HG02759 (cell line): Measurements from ENCODE around the gene GNG3.
"Not testable (repeated sequence)": the region's sequence is repeated elsewhere in the genome, so short reads cannot be mapped to it uniquely, and the experiment has no call there.

Source experiments
- ATAC-seq: cut with Tn5 transposase; IDR thresholded peaks from one replicate; pipeline ENCODE4 v1.9.1; 2021; ENCODE audit warnings: mild to moderate bottlenecking, moderate library complexity; ENCODE audit not compliant: unreplicated experiment

The GNG3 gene

GRCh38 chr11:62687508-62688396 lies 19.7 kb upstream of the GNG3 start:
- no peak for ATAC-seq

DNA sequence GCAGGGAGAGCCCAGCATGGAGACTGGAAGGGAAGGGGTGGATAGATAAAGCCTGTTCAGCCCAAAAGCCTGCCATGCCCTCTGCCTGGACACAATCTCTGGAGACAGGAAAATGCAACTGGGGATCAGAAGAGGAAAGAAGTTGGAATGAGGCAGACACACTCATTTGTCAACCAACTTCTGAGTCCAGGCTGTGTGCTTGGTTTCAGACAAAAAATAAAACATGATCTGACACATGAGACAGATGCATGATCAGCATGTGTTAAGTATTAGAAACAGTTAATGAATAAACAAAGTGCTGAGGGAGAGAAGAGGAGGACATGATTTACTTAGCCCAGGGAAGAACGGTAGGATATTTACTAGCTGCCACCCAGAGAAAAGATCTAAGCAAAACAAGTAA lies 19.0 kb upstream of the GNG3 start:
- no peak for ATAC-seq

GRCh38 chr11:62689421-62690183 lies 17.9 kb upstream of the GNG3 start, which contains the start of gene LRRN4CL:
Gene LRRN4CL (minus strand): TSS chr11:62689530. CDS start chr11:62688508, 1,022 bp downstream.
- no peak for ATAC-seq

GRCh38 chr11:62693624-62694023 lies 13.9 kb upstream of the GNG3 start:
- not testable (repeated sequence) for ATAC-seq

DNA sequence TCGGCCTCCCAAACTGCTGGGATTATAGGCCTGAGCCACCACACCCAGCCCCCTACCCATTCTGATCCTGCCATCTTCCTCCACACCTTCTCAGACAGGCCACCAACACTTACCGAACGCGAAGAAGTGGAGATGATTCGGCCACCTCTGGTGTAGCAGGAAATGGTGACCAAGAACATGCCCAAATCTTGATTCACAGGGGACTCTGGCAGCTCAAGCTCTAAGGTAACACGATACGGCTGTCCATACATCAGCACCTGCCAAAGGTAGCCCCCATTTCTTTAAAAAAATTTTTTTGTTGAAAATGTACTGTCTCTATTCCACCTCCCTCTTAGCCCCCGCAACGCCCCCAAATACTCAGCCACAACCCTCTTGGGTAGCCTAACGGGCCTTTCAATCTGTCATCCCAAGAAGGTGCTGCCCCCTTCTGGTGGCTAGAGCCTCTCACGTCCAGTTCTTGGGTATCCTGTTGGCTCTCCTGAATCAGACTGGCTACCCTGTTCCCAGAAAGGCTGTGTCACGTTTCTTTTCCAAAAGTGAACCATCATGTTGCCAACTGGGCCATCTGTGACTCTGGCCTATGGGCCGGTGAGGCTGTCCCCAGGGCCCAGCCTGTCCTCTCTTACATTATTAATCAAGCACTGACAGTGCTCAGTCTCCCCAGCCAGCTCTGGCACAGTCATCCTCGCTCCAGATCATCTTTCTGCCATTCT lies 12.9 kb upstream of the GNG3 start:
- ATAC-seq = no peak

DNA sequence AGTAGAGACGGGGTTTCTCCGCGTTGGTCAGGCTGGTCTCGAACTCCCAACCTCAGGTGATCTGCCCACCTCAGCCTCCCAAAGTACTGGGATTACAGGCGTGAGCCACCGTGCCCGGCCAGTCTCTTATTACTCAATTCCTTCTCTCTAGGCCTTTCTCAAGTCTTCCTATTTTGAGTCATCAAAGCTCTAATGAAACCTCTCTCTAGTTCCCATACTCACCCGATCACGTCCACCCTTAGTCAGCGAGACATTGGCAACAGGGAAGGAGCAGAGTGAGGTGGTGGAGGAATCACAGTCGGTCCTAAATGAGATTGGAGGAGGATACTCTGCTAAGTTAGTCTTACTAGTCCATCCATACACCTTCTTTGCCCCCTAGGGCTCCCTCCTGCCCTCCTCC lies 5.2 kb upstream of the GNG3 start:
- no peak for ATAC-seq

DNA sequence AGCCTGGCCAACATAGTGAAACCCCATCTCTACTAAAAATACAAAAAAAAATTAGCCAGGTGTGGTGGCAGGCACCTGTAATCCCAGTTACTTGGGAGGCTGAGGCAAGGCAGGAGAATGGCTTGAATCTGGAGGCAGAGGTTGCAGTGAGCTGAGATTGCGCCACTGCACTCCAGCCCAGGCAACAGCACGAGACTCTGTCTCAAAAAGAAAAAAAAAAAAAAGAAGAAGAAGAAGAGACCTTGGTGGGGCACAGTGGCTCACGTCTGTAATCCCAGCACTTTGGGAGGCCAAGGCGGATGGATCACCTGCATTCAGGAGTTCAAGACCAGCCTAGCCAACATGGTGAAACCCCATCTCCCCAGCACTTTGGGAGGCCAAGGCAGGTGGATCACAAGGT lies 3.6 kb upstream of the GNG3 start:
- not testable (repeated sequence) for ATAC-seq

- ATAC-seq = no peak
These were observed 2.1 kb upstream of the GNG3 start for GRCh38 chr11:62705413-62705812.

DNA sequence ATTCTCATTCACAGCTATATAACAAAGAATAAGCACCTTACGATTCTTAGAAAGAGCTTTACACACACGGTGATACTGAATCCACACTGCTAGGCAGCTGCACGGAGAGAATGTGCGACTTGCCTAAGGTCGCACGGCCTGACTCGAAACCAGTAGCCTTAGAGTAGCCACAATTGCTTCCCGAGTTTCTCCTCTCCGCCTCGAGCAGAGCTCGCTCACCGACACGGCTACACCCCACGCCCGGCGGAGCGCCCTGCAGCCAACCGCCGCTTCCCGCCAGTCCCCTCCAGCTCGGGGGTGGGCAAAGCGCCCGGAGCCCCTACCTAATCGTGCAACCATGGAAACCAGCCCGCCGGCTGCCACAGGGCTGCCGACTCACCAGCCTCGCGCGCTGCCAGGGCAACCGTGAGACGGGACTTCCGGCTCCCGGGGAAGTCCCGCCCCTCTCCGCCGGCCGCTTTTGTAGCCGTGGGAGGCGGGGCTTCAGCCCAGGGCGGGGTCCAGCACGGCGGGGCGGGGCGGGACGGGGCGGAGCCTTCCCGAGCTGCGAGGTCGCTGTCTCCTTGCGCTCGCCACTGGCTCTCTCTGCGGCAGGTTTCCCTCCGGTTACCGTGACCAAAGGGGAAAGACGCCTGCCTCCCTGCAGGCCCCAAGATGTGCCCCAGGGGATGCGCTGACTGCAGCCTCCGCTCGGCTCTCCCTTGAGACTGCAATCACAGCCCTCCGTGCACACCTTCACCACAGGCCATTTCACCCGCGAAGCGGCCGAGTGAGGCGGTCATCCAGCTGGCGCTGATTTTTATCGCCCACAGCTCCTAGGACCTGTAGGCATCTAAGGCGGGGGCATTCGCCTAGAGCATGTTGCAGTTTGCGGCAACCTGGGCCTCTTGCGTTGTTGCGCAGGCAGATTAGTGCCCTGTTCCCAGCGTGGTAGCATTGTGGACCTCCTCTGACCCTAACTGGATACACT lies 1.3 kb upstream of the GNG3 start:
- peak; percentile 76 for ATAC-seq

GRCh38 chr11:62706850-62707247 lies 627 bp upstream of the GNG3 start:
- no peak for ATAC-seq

DNA sequence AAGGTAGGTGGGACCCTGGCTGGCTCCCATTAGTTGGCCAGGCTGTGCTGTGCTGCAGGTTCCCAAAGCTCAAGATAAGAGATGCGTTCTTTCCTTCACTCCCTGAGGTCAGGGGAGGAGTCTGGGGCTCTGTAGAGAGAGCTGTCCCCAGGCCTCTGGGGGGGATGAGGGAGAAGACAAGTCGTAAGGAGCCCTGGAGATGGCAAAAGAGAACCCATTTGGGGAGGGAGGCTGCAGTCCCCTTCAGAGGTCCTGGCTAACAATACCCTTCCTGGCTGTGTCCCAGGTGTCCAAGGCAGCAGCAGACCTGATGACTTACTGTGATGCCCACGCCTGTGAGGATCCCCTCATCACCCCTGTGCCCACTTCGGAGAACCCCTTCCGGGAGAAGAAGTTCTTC lies 916 bp downstream of the GNG3 start:
- no peak for ATAC-seq

DNA sequence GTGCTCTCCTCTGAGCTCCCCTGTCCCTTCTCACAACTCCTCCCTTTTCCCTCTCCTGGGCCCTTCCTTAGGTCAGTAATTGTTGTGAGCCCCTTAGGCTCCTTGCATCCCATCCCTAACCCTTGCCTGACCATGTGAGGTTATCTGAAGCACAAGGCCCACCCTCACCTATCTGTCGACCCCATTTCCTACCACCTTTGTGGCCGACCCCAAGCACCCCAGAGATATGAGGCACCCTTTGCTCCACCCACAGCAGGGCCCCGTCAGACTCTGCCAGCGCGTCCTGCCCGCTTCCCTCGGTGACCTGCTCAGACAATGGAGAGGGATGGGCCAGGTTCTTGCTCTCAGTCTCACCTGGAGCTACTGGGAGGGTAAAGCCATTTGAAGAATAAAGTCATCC lies 1.3 kb downstream of the GNG3 start:
- ATAC-seq = no peak

- ATAC-seq = peak; percentile 76
These were observed 1.9 kb downstream of the GNG3 start for GRCh38 chr11:62709247-62710000.

GRCh38 chr11:62710001-62710345 lies 2.5 kb downstream of the GNG3 start:
- no peak for ATAC-seq

DNA sequence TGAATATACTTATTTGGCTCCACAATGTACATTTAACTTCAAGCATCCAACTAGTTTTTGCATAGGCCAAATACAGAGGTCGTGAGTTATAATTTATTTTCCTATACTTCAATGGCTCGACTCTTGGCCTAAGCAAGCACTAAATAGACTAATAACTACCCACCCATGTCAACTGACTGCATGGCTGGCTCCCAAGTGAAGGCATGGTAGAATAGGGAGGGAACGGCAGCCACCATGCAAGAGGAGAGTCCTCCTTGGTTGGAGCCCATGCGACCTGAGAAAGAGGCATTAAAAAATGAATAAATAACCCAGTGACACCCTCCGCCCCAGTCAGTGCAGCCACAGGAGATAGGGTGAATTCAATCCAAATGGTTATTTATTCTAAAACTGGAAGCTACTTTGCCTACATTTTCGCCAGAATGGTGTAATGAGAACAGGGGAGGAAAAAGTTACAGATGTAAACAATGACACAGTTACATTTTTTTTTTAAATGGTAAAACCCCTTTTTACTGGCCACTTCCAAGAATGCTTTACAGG lies 4.9 kb downstream of the GNG3 start:
- ATAC-seq = no peak

DNA sequence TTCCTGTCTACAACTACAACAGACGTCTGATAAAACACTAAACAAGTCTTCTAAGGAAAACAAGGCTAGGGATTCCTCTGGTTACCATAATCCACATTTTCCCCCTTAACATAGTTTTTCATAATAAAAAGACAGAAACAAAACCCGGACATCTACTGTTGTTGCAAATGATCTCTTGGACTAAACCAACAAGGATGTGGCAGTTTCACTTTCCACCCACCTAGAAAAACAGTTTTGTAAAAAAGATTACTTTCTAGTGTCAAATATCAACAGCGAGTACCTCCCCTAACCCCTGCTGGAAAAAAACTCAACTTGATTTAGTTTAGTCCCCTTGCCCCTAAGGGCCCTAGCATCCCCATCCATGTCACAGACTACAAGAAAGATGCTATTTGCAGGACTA lies 5.4 kb downstream of the GNG3 start:
- ATAC-seq = no peak

DNA sequence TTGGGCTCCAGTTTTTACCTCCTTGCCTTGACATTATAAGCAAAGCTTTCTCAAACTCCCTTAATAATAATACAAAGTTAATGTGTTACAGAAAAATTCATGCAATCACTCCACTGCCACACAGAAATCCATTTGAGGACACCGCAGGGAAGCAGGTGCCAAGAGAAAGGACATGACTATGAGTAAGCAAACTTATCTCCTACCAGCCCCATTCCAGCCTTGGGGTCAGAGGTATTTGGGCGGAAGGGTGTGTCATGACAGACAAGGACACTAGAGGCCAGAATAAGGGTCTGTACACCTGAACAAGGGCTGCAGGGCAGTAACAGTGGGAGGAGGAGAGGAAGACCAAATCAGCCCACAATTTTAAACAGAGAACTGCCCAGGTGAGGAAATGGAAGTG lies 5.9 kb downstream of the GNG3 start:
- ATAC-seq = no peak

- ATAC-seq = no peak
These were observed 8.0 kb downstream of the GNG3 start for GRCh38 chr11:62715150-62716130.
